AML-193 (cell line): ENCODE measurements around the gene KCNMA1.

Experiments used
- DNase-seq, 2 experiments: peaks; one replicate each; lab custom pipeline; 2025; lab: John Stamatoyannopoulos, UW

The KCNMA1 gene

DNA sequence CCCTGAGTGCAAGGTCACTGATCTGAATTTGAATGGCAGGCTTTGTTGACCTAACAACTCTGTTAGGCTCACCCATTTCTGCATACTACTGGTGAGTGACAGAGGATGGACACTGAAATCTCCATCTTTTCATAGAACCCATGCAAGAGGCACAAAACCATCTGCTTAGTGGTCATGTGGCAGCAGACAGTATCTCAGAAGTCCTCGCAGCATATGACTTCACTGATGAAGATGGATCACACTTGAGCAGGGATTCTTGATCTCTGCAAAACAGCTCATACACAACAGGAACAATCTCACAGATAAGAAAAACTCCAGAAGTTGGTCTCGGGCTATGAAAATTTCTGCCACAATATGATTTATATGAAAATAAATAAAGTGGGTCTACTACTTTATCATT is 487.9 kb downstream of the KCNMA1 start:
- DNase-seq, result no peak

DNA sequence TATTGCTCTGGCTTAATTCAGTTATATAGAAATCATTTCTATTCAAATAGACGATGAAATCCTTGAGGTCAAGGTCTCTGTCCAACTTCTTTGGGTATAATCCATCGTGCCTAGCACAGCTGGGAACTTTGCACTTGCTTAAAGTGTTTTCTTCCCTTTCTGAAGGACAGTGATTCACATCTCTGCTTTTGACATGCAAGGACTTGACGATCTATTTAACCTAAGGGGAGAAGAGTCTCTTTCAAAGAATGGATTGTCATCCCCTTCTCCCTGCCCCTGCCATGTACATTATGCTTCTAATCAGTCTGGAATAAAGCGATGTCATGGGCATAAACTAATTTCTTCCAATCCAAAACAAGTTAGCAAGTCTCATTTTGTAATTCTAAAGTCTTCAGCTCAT is 488.6 kb downstream of the KCNMA1 start:
- DNase-seq, result no peak

DNA sequence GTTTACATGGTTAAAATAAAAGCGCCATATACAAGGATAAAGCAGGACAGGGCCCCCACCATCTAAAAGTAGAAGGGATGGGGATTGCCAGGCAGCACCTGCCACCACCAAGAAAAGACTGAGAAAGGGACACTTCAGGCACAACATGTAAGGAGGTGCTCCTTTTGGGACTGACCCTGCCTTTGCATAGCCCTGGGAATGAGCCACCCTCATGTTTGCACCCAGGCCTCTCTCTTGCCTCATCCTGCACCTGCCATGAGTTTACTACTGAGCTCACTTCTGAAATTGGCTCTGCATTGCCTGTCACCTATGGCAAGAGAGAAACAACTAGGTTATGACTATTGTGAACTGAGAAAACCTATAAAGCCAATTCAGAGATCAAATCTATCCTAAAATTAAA is 489.7 kb downstream of the KCNMA1 start:
- no peak for DNase-seq

DNA sequence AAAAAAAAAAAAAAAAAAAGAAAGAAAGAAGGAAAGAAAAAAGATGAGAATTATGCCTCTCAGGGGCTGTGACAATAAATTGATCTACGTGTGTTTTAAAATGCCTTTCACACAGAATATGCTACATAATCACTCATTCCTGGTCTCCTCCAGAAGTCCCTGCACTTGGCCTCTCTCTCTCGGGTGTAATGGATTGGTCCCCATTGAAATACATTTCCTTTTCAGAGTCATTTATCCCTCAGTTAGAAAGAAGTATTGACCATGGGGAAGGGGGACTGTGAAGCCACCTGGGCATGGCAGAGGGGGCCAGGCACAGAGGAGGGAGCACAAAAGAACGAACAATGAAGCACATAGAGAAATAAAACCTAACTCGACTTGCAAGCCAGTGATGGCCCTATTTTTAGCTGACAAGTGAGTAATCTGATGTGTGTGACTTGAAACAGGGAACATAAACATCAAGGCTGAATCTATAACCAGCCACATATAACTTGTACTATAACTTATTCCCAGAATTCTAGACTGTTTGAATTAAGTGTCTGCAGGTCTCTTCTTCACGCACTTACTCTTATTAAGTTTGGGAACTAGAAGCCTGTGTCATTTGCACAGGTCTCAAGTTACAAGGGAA is 490.8 kb downstream of the KCNMA1 start:
- no peak for DNase-seq

DNA sequence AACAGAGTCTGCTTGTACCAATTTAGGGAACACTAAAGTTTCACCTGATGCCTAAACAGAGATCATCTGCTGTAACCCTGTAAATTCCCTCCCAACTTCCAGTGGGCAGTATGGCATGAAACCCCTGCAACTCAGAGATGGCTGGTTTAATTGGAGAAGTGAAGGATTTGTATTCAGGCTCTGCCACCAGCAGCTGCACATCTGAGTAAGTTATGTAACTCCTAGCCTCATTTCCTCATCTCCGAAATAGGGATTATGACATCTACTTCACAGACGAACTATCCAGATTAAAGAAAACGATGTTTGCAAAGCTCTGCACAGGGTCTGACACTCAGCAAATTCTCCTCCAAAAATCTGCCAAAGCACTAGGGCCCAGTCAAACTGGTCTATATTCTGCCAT is 493.0 kb downstream of the KCNMA1 start:
- DNase-seq, result no peak

DNA sequence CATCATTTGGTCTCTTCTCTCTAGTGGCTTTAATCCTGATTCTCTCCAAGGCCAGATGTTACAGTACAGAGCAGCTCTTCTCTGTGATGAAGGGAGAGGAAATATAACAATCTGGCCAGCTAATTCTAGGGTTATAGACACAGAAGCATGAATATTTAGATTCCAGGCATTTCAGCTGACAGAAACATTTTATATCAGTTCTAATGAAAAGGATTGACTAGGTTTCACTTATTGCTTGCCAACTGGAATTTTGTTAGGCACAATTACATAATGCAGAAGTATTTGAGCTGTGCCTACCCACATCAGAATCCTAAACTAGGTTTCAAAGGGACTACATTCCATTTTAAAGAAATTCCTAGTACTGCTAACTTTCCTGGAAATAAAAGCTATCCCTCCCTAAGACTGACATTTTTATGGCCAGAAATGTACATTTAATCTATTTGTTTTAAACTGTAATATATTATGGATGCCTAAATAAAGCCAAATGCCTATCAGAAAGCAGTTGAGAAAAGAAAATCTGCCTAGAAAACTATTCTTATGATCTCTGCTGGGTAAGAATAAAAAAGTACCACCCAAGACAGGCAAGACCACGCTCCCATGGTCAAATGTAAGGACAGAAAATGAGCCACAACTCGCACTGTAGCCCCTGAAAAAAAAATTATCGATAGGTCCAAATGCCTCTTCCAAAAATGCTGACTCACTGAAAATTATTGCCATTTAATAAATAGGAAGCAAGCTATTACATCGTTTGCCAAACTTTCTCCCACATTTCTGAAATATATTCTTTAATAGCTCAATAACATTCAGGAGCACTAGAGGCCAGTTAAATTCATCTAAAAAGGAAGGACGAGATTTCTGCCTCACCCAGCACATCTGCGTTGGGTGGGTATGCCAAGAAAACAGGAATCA is 498.1 kb downstream of the KCNMA1 start:
- DNase-seq, result no peak

DNA sequence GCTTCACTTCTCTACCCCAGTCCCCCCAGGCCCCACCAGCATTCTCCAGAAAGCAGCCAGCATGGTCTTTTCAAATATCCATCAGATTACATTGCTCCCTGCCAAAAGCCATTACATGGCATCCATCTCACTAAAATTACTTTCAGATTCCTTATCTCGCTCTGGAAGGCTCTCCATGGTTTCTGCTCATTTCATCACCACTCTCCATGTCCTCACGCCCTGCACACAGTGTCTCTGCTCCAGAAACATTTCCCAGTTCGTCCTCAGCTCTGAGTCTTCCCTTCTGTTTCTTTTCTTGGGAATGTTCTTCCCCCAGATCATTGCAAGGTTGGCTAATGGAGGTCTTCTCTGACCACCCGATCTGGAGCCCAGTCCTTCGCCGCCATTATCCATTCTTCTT is 499.1 kb downstream of the KCNMA1 start:
- no peak for DNase-seq

DNA sequence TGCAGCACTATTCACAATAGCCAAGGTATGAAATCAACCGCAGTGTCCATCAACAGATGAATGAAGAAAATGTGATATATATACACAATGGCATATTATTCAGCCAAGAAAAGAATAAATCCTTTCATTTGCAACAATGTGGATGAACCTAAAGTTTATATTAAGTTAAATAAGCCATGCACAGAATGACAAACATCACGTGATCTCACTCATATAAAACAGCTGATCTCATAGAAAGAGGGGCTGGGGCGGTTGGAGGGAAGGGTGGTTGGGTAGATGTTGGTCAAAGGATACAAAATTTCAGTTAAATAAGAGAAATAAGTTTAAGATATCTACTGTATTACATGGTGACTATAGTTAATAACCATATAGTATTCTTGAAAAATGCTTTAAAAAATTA is 502.1 kb downstream of the KCNMA1 start:
- no peak for DNase-seq

DNA sequence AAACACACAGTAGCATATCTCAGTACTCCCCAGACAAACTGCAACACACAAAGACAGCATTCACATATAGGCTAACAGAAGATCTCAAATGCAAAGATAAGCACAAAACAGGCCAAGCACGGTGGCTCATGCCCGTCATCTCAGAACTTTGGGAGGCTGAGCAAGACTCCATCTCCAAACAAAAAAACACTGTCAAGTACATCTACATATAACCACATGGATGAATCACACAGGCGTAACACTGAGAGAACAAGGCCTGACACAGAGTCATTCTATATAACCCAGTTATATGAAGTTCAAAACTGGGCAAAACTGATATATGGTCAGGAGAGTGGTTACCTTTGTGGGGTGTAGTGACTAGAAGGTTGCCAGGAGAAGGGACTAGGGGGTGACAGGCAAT is 506.4 kb downstream of the KCNMA1 start:
- no peak for DNase-seq

DNA sequence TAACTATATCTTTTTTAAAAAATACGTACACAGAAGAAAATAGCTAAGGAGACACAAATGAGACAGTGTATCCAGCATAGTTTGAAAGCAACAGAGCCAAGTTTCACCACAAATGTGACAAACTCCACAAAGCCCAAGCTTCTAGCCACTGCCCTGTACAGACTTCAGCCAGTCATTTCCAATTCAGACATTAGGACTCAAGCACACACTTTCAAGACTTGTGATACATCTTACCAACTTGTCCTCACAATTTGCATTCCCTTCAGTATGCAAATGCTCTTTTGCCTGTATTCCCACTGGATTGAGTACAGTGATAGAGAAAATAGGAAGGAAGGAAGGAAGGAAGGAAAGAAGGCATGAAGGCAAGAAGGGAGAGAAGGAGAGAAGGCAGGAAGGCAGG is 510.4 kb downstream of the KCNMA1 start:
- DNase-seq, result no peak

DNA sequence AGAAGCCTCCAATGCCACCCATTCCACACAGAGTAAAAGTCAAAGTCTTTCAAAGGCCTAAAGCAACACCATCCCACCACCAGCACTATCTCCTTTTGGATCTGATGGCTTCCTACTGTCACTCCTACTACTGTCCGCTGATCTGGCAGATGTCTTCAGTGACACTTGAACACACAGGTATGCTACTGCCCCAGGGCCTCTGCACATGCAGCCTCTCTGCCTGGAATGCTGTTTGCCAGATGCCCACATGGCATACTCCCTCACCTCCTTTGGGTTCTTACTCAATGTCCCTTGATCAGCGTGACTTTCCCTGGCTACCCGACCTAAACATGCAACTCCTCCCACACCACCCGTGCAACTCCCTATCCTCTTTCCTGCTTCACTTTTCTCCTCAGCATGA is 512.4 kb downstream of the KCNMA1 start:
- no peak for DNase-seq

DNA sequence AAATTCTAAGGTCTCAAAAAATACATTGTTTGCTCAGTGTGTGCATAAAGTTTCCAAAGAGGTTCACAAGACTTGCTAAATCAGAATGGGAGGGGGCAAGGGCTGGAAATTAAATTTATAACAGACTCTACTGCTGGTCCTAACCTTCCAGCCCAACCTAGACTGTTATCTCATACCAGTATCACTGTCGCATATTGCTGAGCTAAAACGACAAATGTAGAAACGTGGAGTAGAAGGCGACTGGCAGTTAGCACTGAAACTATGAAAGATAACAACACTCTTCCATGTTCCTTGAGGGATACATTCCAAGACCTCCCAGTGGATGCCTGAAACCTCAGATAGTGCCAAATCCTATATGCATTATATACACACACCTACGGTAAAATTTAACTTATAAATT is 514.3 kb downstream of the KCNMA1 start:
- DNase-seq, result no peak

DNA sequence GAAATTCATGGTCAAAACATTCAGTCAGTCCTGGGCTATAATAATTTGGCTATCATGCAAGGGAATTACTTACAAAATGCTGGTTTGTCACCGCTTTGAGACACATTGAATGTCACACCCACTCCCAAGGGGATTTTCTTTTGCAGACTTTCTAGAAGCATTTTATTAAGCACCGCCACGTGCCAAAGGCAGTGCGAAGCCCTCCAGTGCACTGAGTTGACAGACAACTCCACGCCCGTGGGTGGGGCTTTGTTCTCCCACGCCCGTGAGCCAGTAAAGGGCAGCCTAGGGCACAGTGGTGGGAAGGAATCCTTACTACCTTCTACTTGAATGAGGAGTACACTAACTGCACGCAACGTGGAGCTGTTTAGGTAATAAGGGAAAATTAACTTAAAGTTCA is 515.8 kb downstream of the KCNMA1 start:
- no peak for DNase-seq

DNA sequence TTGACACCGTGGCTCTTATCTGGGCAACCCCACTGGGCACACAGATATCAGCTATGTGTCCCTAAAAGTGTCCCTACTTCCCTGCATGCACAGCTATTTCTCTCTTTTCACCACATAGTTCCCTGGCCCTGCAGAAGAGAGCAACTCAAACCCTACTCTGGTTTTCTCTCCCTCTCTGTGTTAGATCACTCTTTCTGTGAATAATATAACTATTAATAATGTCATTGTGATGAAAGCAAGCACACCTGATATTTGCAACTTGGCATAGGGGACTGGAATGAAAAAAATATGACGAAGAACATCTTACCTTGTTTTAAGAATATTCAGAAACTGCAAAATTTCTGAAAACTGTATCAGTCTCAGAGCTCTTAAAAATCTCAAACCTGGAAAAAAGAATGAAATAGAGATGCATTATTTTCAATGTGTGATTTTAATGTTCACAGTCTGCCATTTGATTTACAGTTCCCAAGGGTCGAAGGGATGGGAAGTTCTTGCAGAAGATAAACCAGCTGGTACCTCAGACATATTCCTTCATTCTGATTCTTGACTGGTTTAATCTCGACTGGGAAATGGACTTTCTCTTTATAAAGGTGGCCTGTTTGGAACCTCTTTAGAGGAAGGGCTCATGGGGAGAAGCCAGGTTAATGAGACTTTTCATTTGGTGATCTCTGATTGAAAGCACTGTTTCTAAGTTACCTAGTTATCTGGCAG is 516.8 kb downstream of the KCNMA1 start:
- no peak for DNase-seq

DNA sequence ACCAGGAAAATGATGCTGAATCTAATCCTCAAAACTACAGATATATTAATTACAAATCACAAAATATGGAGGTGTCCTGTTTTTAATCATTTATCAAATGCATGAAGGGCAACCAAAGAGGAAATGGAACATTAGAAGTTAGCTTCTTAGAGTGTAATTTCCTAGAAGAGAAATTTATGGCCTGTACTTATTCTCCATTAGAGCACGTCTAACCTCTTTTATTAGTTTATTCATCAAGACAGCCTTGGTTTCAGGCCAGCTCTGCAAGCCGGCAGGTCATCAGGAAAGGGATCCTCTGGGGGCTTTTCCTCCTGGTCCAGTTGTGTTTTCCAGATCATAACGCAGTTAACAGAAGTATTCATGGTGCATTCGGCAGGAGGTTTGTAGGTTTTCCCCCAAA is 517.6 kb downstream of the KCNMA1 start:
- DNase-seq, result no peak

DNA sequence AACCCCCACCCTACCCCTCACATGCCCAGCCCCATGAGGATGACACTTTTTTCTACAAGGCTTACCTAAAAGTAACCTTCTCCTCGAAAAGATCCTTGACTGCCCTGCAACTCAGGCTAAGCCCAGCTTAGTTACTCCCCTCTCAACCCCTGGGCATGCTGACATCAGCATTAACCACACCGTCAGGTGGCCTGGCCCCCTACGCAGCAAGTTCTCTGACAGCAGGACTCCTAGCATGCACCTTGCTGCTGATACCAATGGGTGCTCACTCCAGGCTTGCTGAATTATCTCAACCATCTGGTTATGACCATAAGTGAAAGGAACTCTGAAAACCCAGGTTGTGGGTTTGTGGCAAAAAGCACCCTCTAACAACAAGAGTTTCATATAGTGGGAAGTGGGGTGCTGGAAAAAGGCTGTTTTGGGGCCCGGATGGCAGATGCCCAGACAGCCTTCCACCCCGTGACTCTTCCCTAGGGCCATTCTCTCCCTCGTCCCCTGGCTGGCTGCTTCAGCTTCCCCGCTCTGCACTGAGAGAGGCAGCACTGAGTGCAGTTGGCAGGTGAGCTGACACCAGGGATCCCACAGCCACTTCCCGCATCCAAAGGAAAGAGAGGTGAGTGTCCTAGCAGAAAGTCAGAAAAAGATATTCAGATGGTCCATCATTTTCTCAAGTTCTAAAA is 518.9 kb downstream of the KCNMA1 start:
- DNase-seq, result no peak

DNA sequence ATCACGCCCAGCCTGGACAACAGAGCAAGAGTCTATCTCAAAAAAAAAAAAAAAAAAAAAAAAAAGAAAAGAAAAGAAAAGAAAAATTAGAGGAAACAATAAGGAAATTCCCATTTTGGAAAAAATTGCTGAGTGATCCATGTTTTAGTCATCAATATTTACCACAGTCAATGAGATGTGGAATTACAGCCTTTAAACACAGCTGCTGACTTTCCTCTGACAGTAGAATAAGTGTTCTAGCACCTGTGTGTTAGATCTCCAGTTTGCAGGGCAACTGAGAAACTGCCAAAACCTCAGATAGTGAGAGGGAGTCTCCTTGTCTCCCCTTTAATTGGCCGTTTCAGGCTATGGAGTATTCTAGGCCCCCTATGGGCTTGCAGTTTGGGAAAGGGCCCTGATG is 520.1 kb downstream of the KCNMA1 start:
- DNase-seq, result no peak

DNA sequence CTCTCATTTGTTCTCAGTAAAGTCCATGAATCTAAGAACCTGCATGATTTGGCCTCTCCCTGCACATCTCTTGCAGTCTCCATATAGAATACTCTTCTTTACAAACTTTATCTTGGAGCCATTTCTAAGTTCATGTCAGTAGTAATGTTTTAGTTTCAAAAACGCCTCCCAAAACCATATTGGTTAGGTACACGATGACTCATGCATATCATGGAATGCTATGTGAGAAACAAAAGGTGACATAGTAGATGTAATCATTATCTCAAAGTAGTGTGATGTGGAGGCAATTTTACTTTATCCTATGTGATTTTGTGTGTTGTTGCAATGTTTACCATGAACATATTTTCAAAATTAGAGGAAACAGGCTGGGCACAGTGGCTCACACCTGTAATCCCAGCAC is 520.7 kb downstream of the KCNMA1 start:
- DNase-seq, result no peak

DNA sequence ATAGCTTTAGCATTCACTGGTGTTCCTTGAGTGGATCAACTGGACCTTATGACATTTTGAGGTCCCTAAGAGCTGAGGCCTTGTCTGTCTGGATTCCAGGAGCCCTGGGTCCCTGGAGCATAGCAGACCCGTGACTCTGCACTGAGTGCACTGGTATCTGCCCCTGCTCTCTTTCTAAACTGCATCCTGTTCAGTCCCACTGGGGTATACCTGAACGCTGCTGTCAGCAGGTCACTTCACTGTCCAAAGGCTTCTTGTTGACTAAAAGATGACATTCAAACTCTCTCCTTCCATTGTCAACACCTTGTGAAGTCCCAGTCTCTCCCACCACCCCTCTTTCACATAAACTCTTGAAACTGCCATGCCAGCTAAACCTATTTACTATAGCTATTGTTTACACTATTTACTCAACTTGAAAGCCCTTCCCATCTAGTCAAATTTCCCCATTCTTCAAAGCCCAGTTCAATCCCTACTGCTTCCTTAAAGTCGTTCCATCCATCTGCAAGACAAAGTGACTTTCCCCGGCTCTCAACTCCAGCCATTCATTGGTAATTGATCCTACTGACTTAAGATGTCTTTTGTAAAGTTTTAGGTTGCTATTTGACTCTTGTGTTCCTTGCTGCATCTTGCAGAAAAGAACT is 523.3 kb downstream of the KCNMA1 start:
- DNase-seq, result no peak

DNA sequence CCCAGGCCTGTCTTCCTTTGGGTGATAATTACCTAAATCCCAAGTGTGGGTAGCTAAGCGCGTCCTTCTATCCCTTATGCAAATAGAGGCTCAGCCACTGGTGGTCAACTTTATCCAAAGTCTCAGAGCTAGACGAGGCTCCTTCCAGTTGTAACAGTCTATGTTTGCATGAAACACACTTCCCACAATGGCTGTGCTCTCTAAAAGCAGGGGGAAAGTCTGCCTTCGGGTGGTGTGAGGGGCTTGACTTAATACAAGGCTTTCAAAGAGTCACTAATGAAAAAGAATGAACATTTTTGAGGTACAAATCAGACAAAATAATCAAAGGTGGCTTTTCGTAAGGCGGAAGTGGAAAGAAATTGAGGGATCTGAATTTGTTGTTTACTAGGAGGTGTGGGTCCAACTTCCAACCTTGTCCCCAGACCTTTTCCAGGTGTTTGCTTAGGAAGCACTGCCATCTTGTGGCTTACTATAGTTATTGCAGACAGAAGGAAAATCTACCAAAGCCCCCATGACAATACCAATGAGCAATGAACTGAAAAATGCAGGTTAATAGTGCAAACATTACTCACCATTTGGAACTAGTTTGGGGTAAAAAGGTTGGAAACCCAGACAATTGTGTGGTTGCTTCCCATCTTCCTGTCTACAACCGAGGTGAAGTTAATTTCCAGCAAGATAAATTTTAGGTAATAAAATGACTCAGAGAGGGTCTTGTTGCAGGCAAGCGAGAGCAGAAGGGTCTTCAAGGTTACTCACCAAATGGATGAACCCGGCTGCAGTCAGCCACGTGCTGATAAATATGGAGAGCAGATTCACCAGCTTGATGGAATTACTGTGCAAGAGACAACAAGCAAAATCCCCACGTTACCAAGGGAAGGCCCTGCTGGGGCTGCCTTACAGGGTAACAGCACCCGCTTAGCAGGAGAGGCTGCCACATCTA is 525.7 kb downstream of the KCNMA1 start:
- DNase-seq, result peak; percentile 5 to 11

DNA sequence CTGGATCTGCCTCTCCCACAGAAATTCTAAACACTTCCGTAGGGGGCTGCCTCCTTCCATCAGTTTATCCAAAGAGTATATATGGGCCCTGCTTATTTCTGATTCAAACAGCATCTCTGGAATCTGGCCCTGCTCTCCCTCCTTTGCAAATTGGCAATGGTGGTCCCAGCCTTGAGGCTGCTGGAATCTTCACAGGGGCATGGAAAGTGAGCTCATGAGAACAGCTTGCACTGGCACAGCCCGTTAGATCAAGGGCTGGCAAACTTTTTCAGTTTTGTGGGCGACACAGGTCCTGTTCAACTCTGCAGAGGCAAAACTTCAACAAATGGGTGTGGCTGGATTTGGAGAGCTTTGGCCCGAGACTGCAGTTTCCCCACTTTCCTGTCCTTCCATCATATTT is 526.9 kb downstream of the KCNMA1 start:
- no peak for DNase-seq
